ENCODE measurements around the gene PUS10. TPM values are rescaled to one million over a fixed set of nuclear protein-coding genes. Genes with fewer than 3 reads are reported as not detected.
A peak's percentile ranks its signal among the peaks of the same experiment; 100 is the strongest.

PUS10 gene, protein sequence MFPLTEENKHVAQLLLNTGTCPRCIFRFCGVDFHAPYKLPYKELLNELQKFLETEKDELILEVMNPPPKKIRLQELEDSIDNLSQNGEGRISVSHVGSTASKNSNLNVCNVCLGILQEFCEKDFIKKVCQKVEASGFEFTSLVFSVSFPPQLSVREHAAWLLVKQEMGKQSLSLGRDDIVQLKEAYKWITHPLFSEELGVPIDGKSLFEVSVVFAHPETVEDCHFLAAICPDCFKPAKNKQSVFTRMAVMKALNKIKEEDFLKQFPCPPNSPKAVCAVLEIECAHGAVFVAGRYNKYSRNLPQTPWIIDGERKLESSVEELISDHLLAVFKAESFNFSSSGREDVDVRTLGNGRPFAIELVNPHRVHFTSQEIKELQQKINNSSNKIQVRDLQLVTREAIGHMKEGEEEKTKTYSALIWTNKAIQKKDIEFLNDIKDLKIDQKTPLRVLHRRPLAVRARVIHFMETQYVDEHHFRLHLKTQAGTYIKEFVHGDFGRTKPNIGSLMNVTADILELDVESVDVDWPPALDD
- 1 to 10 TPM; 1.9 to 3.2 (median 2.6) TPM for total RNA-seq

DNA sequence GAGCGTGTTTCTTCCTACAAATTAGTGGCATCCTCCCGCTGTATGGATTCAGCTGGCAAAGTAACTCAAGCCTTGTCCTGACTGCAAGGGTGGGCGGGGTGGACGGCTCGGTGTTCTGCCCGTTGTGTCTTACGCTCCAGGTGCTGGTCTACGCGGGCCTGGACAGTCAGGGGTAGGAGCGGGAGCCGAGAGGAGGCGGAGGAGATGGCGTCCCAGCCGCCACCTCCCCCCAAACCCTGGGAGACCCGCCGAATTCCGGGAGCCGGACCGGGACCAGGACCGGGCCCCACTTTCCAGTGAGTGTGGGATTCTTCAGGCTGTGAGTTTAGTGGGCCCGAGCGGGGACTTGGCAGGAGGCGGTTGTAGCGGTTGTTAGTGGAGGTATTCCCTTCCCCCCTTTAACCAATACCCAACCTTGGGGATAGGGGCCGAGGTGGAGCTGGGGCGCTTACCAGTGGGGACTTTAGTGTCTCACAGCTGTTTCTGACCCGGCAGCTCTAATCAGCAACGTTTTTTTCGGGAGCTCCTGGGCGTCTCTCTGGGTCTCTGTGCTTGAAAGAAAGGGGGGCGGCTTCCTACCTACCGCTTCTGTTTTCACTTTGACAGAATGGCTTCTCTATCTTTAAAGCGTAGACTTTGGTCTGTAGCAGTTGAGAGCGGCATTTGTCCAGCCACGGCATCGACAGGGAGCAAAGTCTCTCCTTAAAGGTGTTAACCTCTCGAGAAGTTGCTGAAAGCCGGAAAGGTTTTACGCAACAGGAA lies at the start of gene PUS10, which contains the start of gene PEX13:
PUS10 (minus strand) TSS at position 700 of the 762 bp plus-strand sequence. CDS start 6,365 bp downstream, outside the sequence.
PEX13 (plus strand) TSS at position 165 of the 762 bp plus-strand sequence; CDS start at position 205, 40 bp downstream.
- intact Hi-C loops (cut with DNase I), result loop anchor here (2.0 to 5.0 kb wide), 2 partner anchors 49 to 135 kb away; partner anchors contain the start of gene REL
- DNase-seq (ENCODE audit: extremely low spot score), result peak; percentile 92
- peak within 1 kb of the TSS; percentile 88 to 95 (median 92) for H3K27ac ChIP-seq (replicated peaks in 1 of 4)
- peak; percentile 57 to 76 for TF ChIP-seq POLR2AphosphoS5 (IDR thresholded peaks at IDR 0.05)
- TF ChIP-seq EP300 (IDR thresholded peaks at IDR 0.05), result no peak
- TF ChIP-seq, protein P1, sequence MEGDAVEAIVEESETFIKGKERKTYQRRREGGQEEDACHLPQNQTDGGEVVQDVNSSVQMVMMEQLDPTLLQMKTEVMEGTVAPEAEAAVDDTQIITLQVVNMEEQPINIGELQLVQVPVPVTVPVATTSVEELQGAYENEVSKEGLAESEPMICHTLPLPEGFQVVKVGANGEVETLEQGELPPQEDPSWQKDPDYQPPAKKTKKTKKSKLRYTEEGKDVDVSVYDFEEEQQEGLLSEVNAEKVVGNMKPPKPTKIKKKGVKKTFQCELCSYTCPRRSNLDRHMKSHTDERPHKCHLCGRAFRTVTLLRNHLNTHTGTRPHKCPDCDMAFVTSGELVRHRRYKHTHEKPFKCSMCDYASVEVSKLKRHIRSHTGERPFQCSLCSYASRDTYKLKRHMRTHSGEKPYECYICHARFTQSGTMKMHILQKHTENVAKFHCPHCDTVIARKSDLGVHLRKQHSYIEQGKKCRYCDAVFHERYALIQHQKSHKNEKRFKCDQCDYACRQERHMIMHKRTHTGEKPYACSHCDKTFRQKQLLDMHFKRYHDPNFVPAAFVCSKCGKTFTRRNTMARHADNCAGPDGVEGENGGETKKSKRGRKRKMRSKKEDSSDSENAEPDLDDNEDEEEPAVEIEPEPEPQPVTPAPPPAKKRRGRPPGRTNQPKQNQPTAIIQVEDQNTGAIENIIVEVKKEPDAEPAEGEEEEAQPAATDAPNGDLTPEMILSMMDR (IDR thresholded peaks at IDR 0.05), result no peak
- TF ChIP-seq POLR2A (IDR thresholded peaks at IDR 0.05; ENCODE audit: low read depth), result peak; percentile 40
- peaks cover 25 to 54% (median 44%) of the 10 kb centered on the region in 4 donors for H3K4me1 ChIP-seq
- H3K27me3 ChIP-seq, result no peaks in the 10 kb centered on the region
- no peaks in the 10 kb centered on the region for H3K9me3 ChIP-seq
- WGBS, result under 1% methylated on average over 19 of the region's 39 CpGs
- H3K4me3 ChIP-seq, result peak within 1 kb of the TSS; percentile 84 to 96 (median 94)
- H3K36me3 ChIP-seq, result peaks cover 0 to 17% (median 2%) of the 10 kb centered on the region in 4 donors

DNA sequence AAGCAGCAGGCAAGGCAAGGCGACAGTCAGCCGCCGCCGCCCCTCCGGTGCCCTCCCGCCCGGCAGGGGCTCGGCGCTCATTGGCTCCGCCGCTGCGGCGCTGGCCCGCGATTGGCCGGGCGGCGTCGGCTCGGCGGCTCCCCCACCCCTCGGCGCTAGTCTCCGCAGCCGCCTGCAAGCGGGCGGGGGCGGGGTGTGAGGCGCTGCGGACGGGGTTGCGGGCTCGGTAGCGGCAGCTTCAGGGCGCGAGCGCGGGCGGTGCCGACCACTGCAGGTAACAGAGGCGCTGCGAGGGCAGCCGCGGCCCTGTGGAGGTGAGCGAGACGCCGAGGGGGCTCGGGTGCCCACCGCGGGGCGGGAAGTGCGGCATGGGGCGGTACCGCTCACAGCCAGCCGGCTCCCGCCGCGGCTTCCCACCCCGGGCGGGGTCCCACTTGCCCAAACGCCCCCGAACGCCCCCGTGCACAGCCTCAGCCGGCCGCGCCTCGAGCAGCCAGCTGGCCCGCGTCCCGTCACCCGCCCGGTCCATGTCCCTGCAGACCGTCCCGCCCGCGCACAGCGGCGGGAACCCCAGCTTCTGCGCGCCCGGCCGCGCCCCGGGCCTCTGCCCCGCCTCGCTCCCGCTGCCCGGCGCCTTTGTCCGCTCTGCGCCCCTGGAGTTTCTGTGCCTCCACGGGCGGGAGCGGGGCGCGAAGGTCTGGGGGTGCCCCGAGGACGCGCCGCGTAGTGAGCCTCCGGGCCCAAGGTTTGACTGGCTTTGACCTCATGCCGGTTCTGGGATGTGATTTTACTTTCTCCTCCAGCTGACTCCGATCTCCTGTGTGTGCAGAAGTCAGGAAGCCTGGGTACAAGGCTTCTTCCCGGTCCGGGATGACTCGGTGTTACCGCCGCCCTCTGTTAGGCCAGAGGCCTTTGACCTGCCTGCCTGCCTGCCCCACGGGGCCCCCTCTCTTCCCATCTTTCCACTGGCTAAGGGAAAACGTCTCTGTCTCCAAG lies 48.0 kb upstream of the PUS10 start, which contains the start of gene SANBR:
SANBR (plus strand) TSS at position 158 of the 996 bp plus-strand sequence. CDS start 4,480 bp downstream, outside the sequence.
- intact Hi-C loops (cut with DNase I), result loop anchor here (2.0 to 10.0 kb wide), 2 partner anchors 49 to 109 kb away; partner anchors contain the start of gene PEX13
- peaks cover 0 to 8% (median 2%) of the 10 kb centered on the region in 4 donors for H3K36me3 ChIP-seq
- DNase-seq (ENCODE audit: extremely low spot score), result peak; percentile 93
- under 1% methylated on average over 21 of the region's 112 CpGs for WGBS
- peak within 1 kb of the TSS; percentile 80 to 89 (median 84) for H3K27ac ChIP-seq (replicated peaks in 1 of 4)
- H3K27me3 ChIP-seq, result no peaks in the 10 kb centered on the region
- H3K9me3 ChIP-seq, result no peaks in the 10 kb centered on the region
- TF ChIP-seq POLR2A (IDR thresholded peaks at IDR 0.05; ENCODE audit: low read depth), result no peak
- TF ChIP-seq POLR2AphosphoS5 (IDR thresholded peaks at IDR 0.05), result peak; percentile 58 to 76
- no peak for TF ChIP-seq EP300 (IDR thresholded peaks at IDR 0.05)
- H3K4me1 ChIP-seq, result peaks cover 0 to 21% (median 13%) of the 10 kb centered on the region in 4 donors
- H3K4me3 ChIP-seq, result peak within 1 kb of the TSS; percentile 81 to 100 (median 92)

DNA sequence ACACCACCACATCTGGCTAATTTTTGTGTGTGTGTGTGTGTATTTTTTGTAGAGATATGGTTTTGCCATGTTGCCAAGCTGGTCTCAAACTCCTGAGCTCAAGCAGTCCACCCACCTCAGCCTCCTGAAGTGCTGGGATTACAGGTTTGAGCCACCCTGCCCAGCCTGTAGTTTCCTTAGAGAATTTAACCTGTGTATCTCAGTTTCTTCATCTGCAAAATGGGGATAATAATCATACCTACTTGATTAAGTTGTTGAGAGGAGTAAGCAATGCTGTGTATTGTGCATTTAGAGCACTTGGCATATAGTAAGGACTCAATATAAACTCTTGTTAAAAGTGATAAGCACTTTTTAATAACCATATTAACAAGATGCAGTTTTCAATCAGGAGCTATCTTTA lies 41.3 kb upstream of the PUS10 start:
- Histone ChIP-seq H3K36me3 (peaks cover 0 to 14% (median 4%) of the 10 kb centered on the region in 4 donors), H3K4me3 (no peak overlapping the region), H3K4me1 (peaks cover 0 to 6% (median 0%) of the 10 kb centered on the region in 4 donors), H3K27ac (replicated peaks in 1 of 4) (no peak overlapping the region), H3K27me3 (no peaks in the 10 kb centered on the region), H3K9me3 (no peaks in the 10 kb centered on the region)
- TF ChIP-seq, protein P1 (IDR thresholded peaks at IDR 0.05), result no peak
- TF ChIP-seq POLR2A (IDR thresholded peaks at IDR 0.05; ENCODE audit: low read depth), result no peak
- TF ChIP-seq POLR2AphosphoS5 (IDR thresholded peaks at IDR 0.05), result no peak
- TF ChIP-seq EP300 (IDR thresholded peaks at IDR 0.05), result no peak
- DNase-seq (ENCODE audit: extremely low spot score), result no peak
- intact Hi-C loops (cut with DNase I), result no loop called here

DNA sequence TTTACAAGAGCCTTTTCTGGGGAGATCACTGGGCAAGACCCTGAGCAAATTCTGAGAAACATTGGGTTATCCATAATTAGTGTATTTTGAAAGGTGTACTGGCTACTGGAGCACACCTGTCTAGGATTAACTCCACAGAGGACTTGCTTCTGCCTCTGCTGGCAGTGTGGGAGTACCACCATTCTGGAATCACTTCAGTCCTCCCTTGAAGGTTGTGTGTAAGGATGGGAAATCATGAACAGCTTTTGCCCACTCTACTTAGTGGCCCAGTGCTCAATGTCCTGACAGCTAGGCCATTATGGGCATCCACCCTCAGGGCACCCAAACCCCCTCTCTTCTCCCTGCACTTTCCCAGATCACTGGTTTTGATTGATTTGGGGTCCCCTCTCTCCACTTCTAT lies 39.5 kb upstream of the PUS10 start:
- intact Hi-C loops (cut with DNase I), result no loop called here
- Histone ChIP-seq H3K9me3 (no peaks in the 10 kb centered on the region), H3K27ac (replicated peaks in 1 of 4) (no peak overlapping the region), H3K4me1 (peaks cover 0 to 6% (median 0%) of the 10 kb centered on the region in 4 donors), H3K4me3 (no peak overlapping the region), H3K27me3 (no peaks in the 10 kb centered on the region), H3K36me3 (peaks cover 0 to 30% (median 9%) of the 10 kb centered on the region in 4 donors)
- DNase-seq (ENCODE audit: extremely low spot score), result no peak
- TF ChIP-seq POLR2AphosphoS5 (IDR thresholded peaks at IDR 0.05) (no peak), EP300 (IDR thresholded peaks at IDR 0.05) (no peak), POLR2A (IDR thresholded peaks at IDR 0.05; ENCODE audit: low read depth) (no peak)
- TF ChIP-seq, protein P1 (IDR thresholded peaks at IDR 0.05), result no peak

All from esophagus muscularis mucosa (tissue), 4 donors.